Aorta (tissue), 5 donors: Measurements from ENCODE around the gene ODC1. TPM values are rescaled to one million over a fixed set of nuclear protein-coding genes. Genes with fewer than 3 reads are reported as not detected.

Source experiments
- ATAC-seq: fragments of 200-7000 bp; cut with Tn5 transposase; one replicate; pipeline ENCODE4 v1.9.1; 2022; ENCODE audit warnings: moderate library complexity; ENCODE audit not compliant: low FRiP score
- DNase-seq, 2 donors: peaks; one replicate each; pipeline ENCODE4 v3.0.0-alpha.2; 2020
- H3K27ac ChIP-seq, 2 donors: one replicate each; pipeline ENCODE4 v1.5.1; 2013; ENCODE audit warnings: low read length in 2 of 2, mild to moderate bottlenecking in 2 of 2, moderate library complexity in 2 of 2, control low read depth in 1 of 2, inconsistent platforms in 1 of 2, low read depth in 1 of 2
- H3K27me3 ChIP-seq, 2 donors: one replicate each; pipeline ENCODE4 v1.6.1; 2013; ENCODE audit warnings: control low read depth in 1 of 2, low read length in 1 of 2, mild to moderate bottlenecking in 1 of 2, moderate library complexity in 1 of 2; ENCODE audit not compliant: insufficient read depth in 2 of 2, control insufficient read depth in 1 of 2
- H3K36me3 ChIP-seq, 2 donors: one replicate each; pipeline ENCODE4 v1.6.1; 2013; ENCODE audit warnings: control low read depth in 1 of 2, low read length in 1 of 2, mild to moderate bottlenecking in 1 of 2; ENCODE audit not compliant: insufficient read depth in 2 of 2, control insufficient read depth in 1 of 2
- H3K4me1 ChIP-seq, 2 donors: one replicate each; pipeline ENCODE4 v1.6.1; 2013; ENCODE audit warnings: low read length in 2 of 2, control low read depth in 1 of 2, mild to moderate bottlenecking in 1 of 2, moderate library complexity in 1 of 2; ENCODE audit not compliant: insufficient read depth in 2 of 2, control insufficient read depth in 1 of 2
- H3K4me3 ChIP-seq, 2 donors: one replicate each; pipeline ENCODE4 v1.5.1; 2013; ENCODE audit warnings: low read length in 2 of 2, control low read depth in 1 of 2, mild to moderate bottlenecking in 1 of 2
- H3K9me3 ChIP-seq: one replicate; pipeline ENCODE4 v1.6.1; 2013; ENCODE audit warnings: mild to moderate bottlenecking, low read length; ENCODE audit not compliant: control insufficient read depth
- WGBS, 2 donors: extraction: QIAGEN DNeasy Blood & Tissue Kit; methylation state at CpG; one replicate each; pipeline ENCODE4 v1.1.7; 2013; 5-methylcytosine and 5-hydroxymethylcytosine counted together
- intact Hi-C, 2 donors: fragments of 100-400 bp; cut with DNase I; formaldehyde crosslinking; loops; one replicate each; pipeline versions ENCODE4 v1.14.2 to v1.15.0; 2022
- polyA plus RNA-seq, 2 donors: library from polyadenylated mRNA; stranded (reverse); fragments of 200-250 nt; gene quantifications; one replicate each; pipeline ENCODE4 v1.2.3, GENCODE V29; 2013
- total RNA-seq, 2 donors: library from RNA; stranded (reverse); fragmentation: NEBNext Ultra II Directional; extraction: Animal tissue kit (Norgen Biotek cat#: 25700); gene quantifications; one replicate each; pipeline ENCODE4 v1.2.1, GENCODE V29; 2021
- donor health status: healthy with polysubstance abuse.
- donor health status: Bipolar disorder and iron deficiency.
- donor health status: DM: no; HTN: no; CAD: no.
- donor health status: DM: no; HTN: no; CAD: no.
- donor health status: DM: yes; HTN: yes; CAD: no.

Gene ODC1
- total and polyA plus RNA-seq, 4 donors, result 21.3 to 46.1 (median 38.7) TPM

DNA sequence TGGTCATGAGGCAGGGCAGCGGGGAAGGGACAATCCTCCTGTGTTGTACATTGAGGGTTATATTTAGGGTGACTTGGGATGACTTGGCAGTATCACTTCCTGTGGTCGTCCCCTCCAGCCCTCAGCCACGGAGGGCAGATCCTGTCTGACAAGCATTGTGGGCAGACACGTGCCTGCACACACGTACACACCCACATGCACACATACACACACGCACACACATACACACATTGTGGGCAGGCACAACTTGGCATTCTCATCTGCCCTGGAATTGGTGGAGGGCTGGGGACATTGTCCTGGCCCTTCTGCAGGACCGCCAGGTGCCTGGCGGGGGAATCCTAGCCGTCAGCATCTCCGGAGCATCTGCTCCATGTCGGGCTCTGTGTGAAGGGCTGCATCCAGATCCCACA is 47.6 kb downstream of the ODC1 start:
- DNase-seq (peak in 1 of 2 donors; percentile 86), ATAC-seq (no peak)
- H3K9me3 ChIP-seq, result no peaks in the 10 kb centered on the region
- no peaks in the 10 kb centered on the region for H3K27me3 ChIP-seq
- WGBS, 2 donors, result 92% methylated on average over 11 of the region's 11 CpGs
- no peaks in the 10 kb centered on the region for H3K4me1 ChIP-seq
- intact Hi-C loops, result no loop called here
- no peaks in the 10 kb centered on the region for H3K36me3 ChIP-seq
- H3K4me3 ChIP-seq, result no peak overlapping the region
- no peak overlapping the region for H3K27ac ChIP-seq

DNA sequence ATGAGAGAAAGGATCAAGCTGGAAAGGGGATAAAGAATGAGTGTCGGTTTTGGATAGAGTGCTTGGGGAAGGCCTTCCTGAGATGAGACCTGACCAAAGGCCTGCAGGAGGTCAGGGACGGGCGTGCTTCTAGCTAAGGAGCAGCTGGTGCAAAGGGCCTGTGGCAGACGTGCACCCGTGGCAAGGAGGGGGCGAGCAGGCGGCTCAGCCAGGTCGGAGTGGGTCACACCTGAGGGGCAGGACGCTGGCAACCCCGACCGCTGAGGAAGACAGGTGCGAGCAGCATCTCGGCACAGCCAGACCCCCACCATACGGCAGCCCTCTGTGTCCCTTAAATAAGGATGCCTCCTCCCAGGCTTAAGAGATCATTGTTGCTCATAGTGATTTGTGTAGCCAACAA is 48.1 kb downstream of the ODC1 start:
- ATAC-seq (no peak), DNase-seq (peak in 1 of 2 donors; percentile 75)
- Histone ChIP-seq H3K27ac (no peak overlapping the region), H3K36me3 (no peaks in the 10 kb centered on the region), H3K9me3 (no peaks in the 10 kb centered on the region), H3K27me3 (no peaks in the 10 kb centered on the region), H3K4me1 (no peaks in the 10 kb centered on the region), H3K4me3 (no peak overlapping the region)
- intact Hi-C loops, result no loop called here
- WGBS, 2 donors, result 92 to 93% methylated on average over 14 of the region's 14 CpGs

DNA sequence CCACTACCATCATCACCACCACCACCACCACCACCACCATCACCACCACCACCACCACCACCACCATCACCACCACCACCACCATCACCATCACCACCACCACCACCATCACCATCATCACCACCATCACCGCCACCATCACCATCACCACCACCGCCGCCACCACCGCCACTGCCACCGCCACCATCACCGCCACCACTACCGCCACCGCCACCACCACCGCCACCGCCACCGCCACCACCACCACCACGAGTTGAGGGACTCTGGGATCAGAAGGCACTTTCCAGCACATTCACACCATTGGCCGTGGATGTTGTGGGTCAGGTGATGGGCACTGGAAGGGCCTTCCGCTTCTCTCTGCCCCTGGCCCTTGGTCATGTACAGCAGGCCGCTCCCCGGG is 48.8 kb downstream of the ODC1 start:
- H3K36me3 ChIP-seq, result no peaks in the 10 kb centered on the region
- 83 to 84% methylated on average over 13 to 16 of the region's 16 CpGs for WGBS, 2 donors
- intact Hi-C loops, result no loop called here
- ATAC-seq (no peak), DNase-seq (no peak)
- H3K27ac ChIP-seq, result no peak overlapping the region
- H3K4me3 ChIP-seq, result no peak overlapping the region
- no peaks in the 10 kb centered on the region for H3K9me3 ChIP-seq
- H3K4me1 ChIP-seq, result no peaks in the 10 kb centered on the region
- H3K27me3 ChIP-seq, result no peaks in the 10 kb centered on the region

DNA sequence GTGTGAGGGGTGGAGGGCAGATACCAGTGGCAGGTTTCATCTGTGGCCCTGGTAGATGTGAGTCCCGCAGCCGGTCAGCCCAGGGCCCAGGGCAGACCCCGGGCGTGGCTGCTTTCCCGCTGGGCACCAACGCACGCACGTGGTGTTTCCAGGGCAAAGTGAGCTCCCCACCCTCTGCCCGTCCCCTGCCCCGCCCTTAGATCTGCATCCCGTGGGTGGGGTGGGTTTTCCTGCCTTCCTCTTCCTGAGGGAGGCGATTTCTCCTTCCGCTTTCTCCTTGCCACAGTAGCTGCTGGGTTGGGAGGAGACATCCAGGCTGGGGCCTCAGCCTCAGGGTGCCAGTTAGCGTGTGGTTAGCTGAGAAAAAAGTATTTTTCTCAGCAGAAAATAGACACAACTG is 49.6 kb downstream of the ODC1 start:
- peak in 1 of 2 donors; percentile 76 for DNase-seq
- ATAC-seq, result no peak
- Histone ChIP-seq H3K4me1 (no peaks in the 10 kb centered on the region), H3K27ac (no peak overlapping the region), H3K27me3 (no peaks in the 10 kb centered on the region), H3K9me3 (no peaks in the 10 kb centered on the region), H3K36me3 (no peaks in the 10 kb centered on the region), H3K4me3 (no peak overlapping the region)
- WGBS, 2 donors, result 89 to 92% methylated on average over 14 of the region's 14 CpGs
- intact Hi-C loops, result no loop called here

DNA sequence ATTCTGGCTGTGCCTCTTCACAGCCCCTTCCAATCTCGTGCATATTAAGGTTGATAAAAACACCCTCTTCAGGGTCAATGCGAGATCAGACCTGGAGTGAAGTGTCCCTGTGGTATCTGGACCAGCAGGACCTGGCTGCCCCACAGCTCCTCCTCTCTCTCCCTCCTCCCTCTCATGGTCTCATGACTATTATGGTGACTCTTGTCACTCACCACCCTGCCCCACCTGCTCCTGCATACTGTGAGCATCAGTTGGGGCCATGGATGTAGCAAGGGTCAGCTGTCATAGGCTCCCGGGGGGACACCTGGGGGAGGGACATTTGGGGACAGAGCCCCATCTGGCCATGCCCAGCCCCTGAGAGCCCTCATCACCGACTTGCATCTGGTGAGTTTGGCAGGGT is 50.2 kb downstream of the ODC1 start:
- DNase-seq, result no peak
- no peaks in the 10 kb centered on the region for H3K36me3 ChIP-seq
- H3K4me1 ChIP-seq, result no peaks in the 10 kb centered on the region
- no peaks in the 10 kb centered on the region for H3K9me3 ChIP-seq
- ATAC-seq, result peak; percentile 11
- H3K27ac ChIP-seq, result no peak overlapping the region
- no peaks in the 10 kb centered on the region for H3K27me3 ChIP-seq
- intact Hi-C loops, result no loop called here
- 71 to 77% methylated on average over 4 of the region's 4 CpGs for WGBS, 2 donors
- no peak overlapping the region for H3K4me3 ChIP-seq

DNA sequence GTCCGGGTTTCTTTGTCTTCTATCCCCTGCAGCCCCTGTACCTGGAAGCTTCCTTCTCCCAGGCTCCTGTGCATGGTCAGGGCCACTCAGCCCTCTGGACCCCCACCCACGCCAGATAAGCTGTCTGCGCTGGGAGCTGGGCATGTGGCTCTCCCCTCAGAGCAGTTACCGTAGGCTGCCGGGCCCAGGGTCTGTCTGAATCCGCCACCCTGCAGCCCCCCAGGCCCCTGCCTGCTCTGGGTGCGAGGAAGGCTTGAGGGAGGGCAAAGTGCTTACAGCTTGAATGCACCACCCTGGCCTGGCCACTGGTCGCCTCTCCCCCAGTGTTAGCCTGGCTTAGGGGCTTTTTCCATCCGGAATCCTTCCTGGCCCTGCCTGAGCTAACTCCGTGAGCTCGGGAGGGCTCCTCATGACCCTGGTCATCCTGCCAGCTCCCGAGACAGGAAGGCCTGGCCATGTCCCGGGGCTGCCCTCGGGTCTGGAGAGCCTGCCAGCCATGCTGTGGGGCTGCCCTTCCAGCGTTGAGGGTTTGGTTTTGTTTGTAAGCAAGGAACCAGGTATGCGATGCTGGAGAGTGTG is 50.7 kb downstream of the ODC1 start:
- intact Hi-C loops, result no loop called here
- Histone ChIP-seq H3K36me3 (no peaks in the 10 kb centered on the region), H3K27me3 (no peaks in the 10 kb centered on the region), H3K4me3 (no peak overlapping the region), H3K9me3 (no peaks in the 10 kb centered on the region), H3K4me1 (no peaks in the 10 kb centered on the region), H3K27ac (no peak overlapping the region)
- 83 to 84% methylated on average over 16 of the region's 16 CpGs for WGBS, 2 donors
- ATAC-seq (no peak), DNase-seq (no peak)

DNA sequence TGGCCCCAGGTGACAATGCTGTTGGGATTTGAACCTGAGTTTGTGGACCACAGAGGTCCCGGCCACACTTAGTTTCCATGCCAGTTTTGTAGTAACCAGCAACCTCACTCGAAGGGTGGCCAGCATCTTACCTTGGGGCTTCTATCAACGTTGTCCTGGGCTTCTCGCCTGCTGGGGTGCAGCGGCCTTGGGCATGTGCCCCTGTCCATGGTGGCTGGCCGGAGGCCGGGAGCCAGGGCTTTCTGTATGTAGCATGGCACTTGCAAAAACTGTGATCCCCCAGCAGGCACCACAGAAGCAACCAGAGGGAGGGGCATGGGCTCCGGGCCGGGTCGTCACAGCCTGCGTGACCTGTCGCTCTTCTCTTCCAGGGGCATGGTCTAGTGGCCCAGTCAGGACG is 51.7 kb downstream of the ODC1 start:
- Histone ChIP-seq H3K4me1 (no peaks in the 10 kb centered on the region), H3K27me3 (no peaks in the 10 kb centered on the region)
- 83 to 86% methylated on average over 13 of the region's 13 CpGs for WGBS, 2 donors

DNA sequence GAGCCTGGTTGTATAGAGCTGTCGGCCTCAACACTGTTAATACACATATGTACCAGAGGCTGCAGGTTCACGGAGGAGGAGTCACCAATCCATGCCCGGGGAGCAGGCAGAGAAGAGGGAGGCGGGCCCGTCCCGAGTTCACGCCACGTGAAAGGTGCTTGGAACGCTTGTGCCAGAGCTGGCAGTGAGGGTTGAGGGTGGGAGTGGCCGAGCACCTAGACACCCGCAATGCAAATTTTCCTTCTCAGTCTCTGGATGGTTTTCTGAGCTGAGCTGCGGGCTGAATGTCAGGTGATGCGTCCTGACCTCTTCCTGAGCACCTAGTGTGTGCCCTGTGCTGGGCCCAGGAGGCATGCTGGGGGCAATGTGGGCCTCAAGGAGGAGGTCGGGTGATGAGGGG is 52.2 kb downstream of the ODC1 start:
- Histone ChIP-seq H3K4me3 (no peak overlapping the region), H3K27ac (no peak overlapping the region), H3K9me3 (no peaks in the 10 kb centered on the region), H3K27me3 (no peaks in the 10 kb centered on the region), H3K4me1 (no peaks in the 10 kb centered on the region), H3K36me3 (no peaks in the 10 kb centered on the region)
- WGBS, 2 donors, result 86 to 92% methylated on average over 14 of the region's 14 CpGs
- intact Hi-C loops, result no loop called here
- ATAC-seq (no peak), DNase-seq (no peak)

More for the DNA sequence above, 51.7 kb downstream of the ODC1 start:
- Histone ChIP-seq H3K36me3 (no peaks in the 10 kb centered on the region), H3K4me3 (no peak overlapping the region), H3K9me3 (no peaks in the 10 kb centered on the region), H3K27ac (no peak overlapping the region)
- ATAC-seq (no peak), DNase-seq (no peak)
- intact Hi-C loops, result no loop called here

DNA sequence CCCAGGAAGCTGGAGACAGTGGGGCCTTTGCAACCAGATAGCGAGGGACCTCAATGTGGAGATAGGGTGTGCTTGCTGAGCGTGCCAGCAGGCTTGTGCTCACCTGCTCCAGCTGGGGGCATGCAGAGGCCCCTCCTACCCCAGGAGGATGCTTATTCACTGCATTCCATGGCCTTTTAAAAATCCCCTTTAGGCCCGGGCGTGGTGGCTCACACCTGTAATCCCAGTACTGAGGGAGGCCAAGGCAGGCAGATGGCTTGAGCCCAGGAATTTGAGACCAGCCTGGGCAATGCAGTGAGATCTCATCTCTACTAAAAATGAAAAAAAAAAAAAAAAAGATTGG is 54.5 kb downstream of the ODC1 start:
- WGBS, 2 donors, result 97 to 98% methylated on average over 4 of the region's 4 CpGs
- no peaks in the 10 kb centered on the region for H3K36me3 ChIP-seq
- H3K4me1 ChIP-seq, result no peaks in the 10 kb centered on the region
- no peaks in the 10 kb centered on the region for H3K9me3 ChIP-seq
- ATAC-seq, result no peak
- no peaks in the 10 kb centered on the region for H3K27me3 ChIP-seq
- DNase-seq, result no peak
- no peak overlapping the region for H3K27ac ChIP-seq
- intact Hi-C loops, result no loop called here
- H3K4me3 ChIP-seq, result no peak overlapping the region
